Neural progenitor cell (in vitro differentiated cells): Measurements from ENCODE around the gene MADD. TPM values are rescaled to one million over a fixed set of nuclear protein-coding genes. Genes with fewer than 3 reads are reported as not detected.

ENCODE experiments used
- DNase-seq: peaks from one replicate; pipeline ENCODE4 v3.0.0-alpha.2; 2016; ENCODE audit warnings: low spot score
- H2AFZ ChIP-seq: fragments of 200-600 bp; sonication (generic); replicated peaks from 2 replicates; pipeline ENCODE4 v1.6.1; 2016; ENCODE audit warnings: antibody characterized with exemption
- H3F3A ChIP-seq: fragments of 200-600 bp; sonication (generic); 2 replicates; pipeline ENCODE4 v1.6.1; 2016; ENCODE audit warnings: antibody characterized with exemption, low read depth
- H3K27ac ChIP-seq: fragments of 200-600 bp; sonication (generic); 2 replicates; pipeline ENCODE4 v1.5.1; 2016; ENCODE audit warnings: mild to moderate bottlenecking
- H3K27me3 ChIP-seq: fragments of 200-600 bp; sonication (generic); 2 replicates; pipeline ENCODE4 v1.6.1; 2016; ENCODE audit warnings: mild to moderate bottlenecking, moderate library complexity
- H3K36me3 ChIP-seq: fragments of 200-600 bp; sonication (generic); 2 replicates; pipeline ENCODE4 v1.5.1; 2016
- H3K4me1 ChIP-seq: fragments of 200-600 bp; sonication (generic); 2 replicates; pipeline ENCODE4 v1.6.1; 2016; ENCODE audit warnings: mixed run types
- H3K4me2 ChIP-seq: fragments of 200-600 bp; sonication (generic); 2 replicates; pipeline ENCODE4 v1.6.1; 2016
- H3K4me3 ChIP-seq: fragments of 200-600 bp; sonication (generic); 2 replicates; pipeline ENCODE4 v1.5.1; 2016
- H3K79me2 ChIP-seq: fragments of 200-600 bp; sonication (generic); 2 replicates; pipeline ENCODE4 v1.6.1; 2016; ENCODE audit warnings: low read depth
- H3K9ac ChIP-seq: fragments of 200-600 bp; sonication (generic); 2 replicates; pipeline ENCODE4 v1.6.1; 2016
- H3K9me3 ChIP-seq: fragments of 200-600 bp; sonication (generic); 2 replicates; pipeline ENCODE4 v1.5.1; 2016; ENCODE audit warnings: low read depth
- H4K20me1 ChIP-seq: fragments of 200-600 bp; sonication (generic); 2 replicates; pipeline ENCODE4 v1.6.1; 2016; ENCODE audit warnings: low read depth
- H3K27ac Mint-ChIP-seq: 3 replicates; pipeline ENCODE4 v1.8.0; 2021; ENCODE audit warnings: mixed read lengths
- H3K27me3 Mint-ChIP-seq: 2 replicates; pipeline ENCODE4 v1.8.0; 2022; ENCODE audit warnings: low read depth, mild to moderate bottlenecking, inconsistent platforms, moderate library complexity, mixed read lengths; ENCODE audit not compliant: insufficient read depth
- H3K36me3 Mint-ChIP-seq: 3 replicates; pipeline ENCODE4 v1.8.0; 2021; ENCODE audit warnings: mixed read lengths
- H3K4me1 Mint-ChIP-seq: 3 replicates; pipeline ENCODE4 v1.8.0; 2021; ENCODE audit warnings: mixed read lengths
- H3K4me3 Mint-ChIP-seq: 3 replicates; pipeline ENCODE4 v1.8.0; 2021; ENCODE audit warnings: mild to moderate bottlenecking, moderate library complexity, mixed read lengths
- H3K9me3 Mint-ChIP-seq: 3 replicates; pipeline ENCODE4 v1.8.0; 2020; ENCODE audit warnings: mixed read lengths
- EZH2 ChIP-seq: fragments of 200-600 bp; sonication (generic); IDR thresholded peaks from 2 replicates; pipeline ENCODE4 v1.6.1; 2017; ENCODE audit warnings: antibody characterized with exemption, mild to moderate bottlenecking, moderate library complexity
- EZH2phosphoT487 ChIP-seq: fragments of 200-600 bp; sonication (generic); IDR thresholded peaks from 2 replicates; pipeline ENCODE4 v1.6.1; 2017; ENCODE audit warnings: antibody characterized with exemption
- total RNA-seq: library from RNA; depleted of rRNA; stranded (reverse); fragments of >200 nt; gene quantifications from 2 replicates; pipeline ENCODE4 v1.2.3, GENCODE V29; 2015; ENCODE audit warnings: low replicate concordance
- TF ChIP-seq, protein P1 (sequence below): fragments of 200-600 bp; sonication (generic); IDR thresholded peaks from 2 replicates; pipeline ENCODE4 v1.5.1; 2017; ENCODE audit warnings: antibody characterized with exemption, mild to moderate bottlenecking

Gene MADD
- total RNA-seq, 1 donor from 2014 or later = 16.1 TPM

DNA sequence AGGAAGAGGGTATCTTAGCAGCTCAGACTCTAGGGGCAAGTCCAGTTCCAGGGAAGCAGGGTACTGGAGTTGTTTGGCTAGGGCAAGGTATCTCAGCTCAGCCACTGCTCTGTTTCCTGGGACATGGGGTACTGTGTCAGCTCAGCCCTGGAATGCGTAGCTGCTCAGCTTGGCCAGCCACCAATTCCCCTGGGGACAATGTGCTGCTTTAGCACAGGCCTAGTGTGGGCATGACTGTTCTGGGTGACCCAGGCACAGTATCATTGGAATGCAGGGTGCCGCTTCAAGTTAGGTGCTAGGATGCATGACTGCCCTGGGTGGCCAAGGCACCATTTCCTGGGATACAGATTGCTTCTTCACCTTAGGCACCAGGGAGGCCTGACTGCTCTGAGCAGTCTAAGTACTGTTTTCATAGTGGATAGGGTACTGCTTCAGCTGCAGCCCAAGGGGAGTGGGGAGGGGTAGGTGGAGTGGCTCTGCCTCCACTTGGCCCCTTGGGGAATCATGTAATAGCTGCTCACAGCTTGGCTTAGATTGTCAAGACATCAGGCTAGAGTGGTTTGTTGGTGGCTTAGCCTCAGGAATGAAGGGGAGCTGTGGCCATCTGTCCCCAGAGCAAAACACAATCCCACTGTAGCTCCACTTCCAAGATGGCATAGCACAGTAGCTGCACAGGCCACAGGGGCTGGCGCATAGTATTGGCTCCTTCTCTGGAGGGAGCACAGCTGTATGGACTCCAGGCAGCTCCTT is 36.0 kb downstream of the MADD start:
- peaks cover 19% of the 10 kb centered on the region for H3K9me3 Mint-ChIP-seq
- H3K27me3 Mint-ChIP-seq = no peaks in the 10 kb centered on the region
- no peak overlapping the region for H3K9ac ChIP-seq
- peaks cover 12% of the 10 kb centered on the region for H3K4me1 Mint-ChIP-seq
- TF ChIP-seq, protein P1, sequence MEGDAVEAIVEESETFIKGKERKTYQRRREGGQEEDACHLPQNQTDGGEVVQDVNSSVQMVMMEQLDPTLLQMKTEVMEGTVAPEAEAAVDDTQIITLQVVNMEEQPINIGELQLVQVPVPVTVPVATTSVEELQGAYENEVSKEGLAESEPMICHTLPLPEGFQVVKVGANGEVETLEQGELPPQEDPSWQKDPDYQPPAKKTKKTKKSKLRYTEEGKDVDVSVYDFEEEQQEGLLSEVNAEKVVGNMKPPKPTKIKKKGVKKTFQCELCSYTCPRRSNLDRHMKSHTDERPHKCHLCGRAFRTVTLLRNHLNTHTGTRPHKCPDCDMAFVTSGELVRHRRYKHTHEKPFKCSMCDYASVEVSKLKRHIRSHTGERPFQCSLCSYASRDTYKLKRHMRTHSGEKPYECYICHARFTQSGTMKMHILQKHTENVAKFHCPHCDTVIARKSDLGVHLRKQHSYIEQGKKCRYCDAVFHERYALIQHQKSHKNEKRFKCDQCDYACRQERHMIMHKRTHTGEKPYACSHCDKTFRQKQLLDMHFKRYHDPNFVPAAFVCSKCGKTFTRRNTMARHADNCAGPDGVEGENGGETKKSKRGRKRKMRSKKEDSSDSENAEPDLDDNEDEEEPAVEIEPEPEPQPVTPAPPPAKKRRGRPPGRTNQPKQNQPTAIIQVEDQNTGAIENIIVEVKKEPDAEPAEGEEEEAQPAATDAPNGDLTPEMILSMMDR = no peak
- TF ChIP-seq EZH2 = no peak
- TF ChIP-seq EZH2phosphoT487 = no peak
- H3K79me2 ChIP-seq = no peaks in the 10 kb centered on the region
- H3F3A ChIP-seq = peaks cover 20% of the 10 kb centered on the region
- H3K4me1 ChIP-seq = peaks cover 19% of the 10 kb centered on the region
- no peaks in the 10 kb centered on the region for H4K20me1 ChIP-seq
- H3K4me3 ChIP-seq = no peak overlapping the region
- H3K36me3 ChIP-seq = peaks cover 8% of the 10 kb centered on the region
- H2AFZ ChIP-seq = no peak overlapping the region
- peaks cover 45% of the 10 kb centered on the region for H3K36me3 Mint-ChIP-seq
- no peak overlapping the region for H3K27ac Mint-ChIP-seq
- H3K27me3 ChIP-seq = no peaks in the 10 kb centered on the region
- no peak overlapping the region for H3K27ac ChIP-seq
- DNase-seq = no peak
- no peaks in the 10 kb centered on the region for H3K9me3 ChIP-seq
- H3K4me3 Mint-ChIP-seq = no peak overlapping the region
- no peak overlapping the region for H3K4me2 ChIP-seq

DNA sequence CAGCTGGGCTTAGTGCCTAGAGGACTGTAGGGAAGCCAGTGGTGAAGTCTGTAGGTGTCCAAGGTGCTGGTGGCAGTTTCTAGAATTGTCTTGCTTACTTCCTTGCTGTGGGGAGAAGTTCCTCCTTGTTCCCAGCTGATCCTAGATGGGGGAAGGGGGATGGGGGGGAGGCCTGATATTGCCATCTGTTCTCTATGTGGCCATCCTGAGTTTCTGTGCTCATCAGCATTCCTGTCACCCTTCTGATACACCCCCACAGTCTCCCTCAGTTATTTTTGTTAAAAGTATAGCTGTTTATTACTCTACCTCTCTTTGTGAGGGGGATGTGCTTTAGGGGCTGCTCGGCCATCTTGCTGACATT is 36.5 kb downstream of the MADD start:
- H3K9me3 ChIP-seq = no peaks in the 10 kb centered on the region
- peaks cover 8% of the 10 kb centered on the region for H3K36me3 ChIP-seq
- TF ChIP-seq, protein P1 = no peak
- TF ChIP-seq EZH2phosphoT487 (no peak), EZH2 (no peak)
- H3K9ac ChIP-seq = no peak overlapping the region
- H3K4me1 ChIP-seq = peaks cover 19% of the 10 kb centered on the region
- H3K27me3 Mint-ChIP-seq = no peaks in the 10 kb centered on the region
- peaks cover 17% of the 10 kb centered on the region for H3K9me3 Mint-ChIP-seq
- no peaks in the 10 kb centered on the region for H4K20me1 ChIP-seq
- H3K4me3 Mint-ChIP-seq = no peak overlapping the region
- H3K27ac ChIP-seq = no peak overlapping the region
- H2AFZ ChIP-seq = no peak overlapping the region
- H3K4me1 Mint-ChIP-seq = peaks cover 12% of the 10 kb centered on the region
- peaks cover 45% of the 10 kb centered on the region for H3K36me3 Mint-ChIP-seq
- H3K4me3 ChIP-seq = no peak overlapping the region
- no peak overlapping the region for H3K4me2 ChIP-seq
- no peaks in the 10 kb centered on the region for H3K79me2 ChIP-seq
- H3F3A ChIP-seq = peaks cover 20% of the 10 kb centered on the region
- DNase-seq = no peak
- H3K27me3 ChIP-seq = no peaks in the 10 kb centered on the region
- H3K27ac Mint-ChIP-seq = no peak overlapping the region

DNA sequence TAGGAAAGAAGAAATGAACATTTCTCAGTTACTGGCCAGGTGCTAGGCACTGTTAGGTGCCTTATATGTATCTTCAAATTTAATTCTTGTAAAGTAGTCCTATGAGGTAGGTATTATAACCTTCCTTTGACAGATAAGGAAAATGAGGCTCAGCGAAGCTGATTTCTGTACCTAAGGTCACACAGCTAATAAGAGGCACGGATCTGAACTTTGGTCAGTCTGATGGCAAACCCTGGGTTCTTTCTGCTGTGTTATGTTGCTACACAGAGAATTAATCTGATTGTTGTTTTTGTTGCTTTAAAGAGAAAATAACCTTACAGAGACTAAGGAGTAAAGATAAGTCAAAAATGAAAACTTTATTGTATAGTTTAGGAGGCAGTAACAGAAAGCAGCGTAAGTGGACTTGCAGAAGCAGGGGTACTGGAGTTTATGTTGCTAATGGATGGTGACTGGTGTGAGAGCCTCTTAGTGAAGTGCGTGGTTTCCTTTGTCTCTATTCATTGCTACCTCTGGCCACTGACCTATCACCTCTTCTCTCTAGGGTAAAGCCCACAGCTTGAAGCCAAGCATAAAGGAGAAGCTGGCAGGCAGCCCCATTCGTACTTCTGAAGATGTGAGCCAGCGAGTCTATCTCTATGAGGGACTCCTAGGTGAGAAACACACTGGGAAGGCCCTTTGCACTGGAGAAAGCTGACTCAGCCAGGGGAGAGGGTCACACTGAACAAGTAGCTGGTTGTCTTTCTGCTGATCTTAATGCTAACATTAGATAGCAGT is 38.3 kb downstream of the MADD start:
- TF ChIP-seq, protein P1 = no peak
- TF ChIP-seq EZH2 = no peak
- no peak for TF ChIP-seq EZH2phosphoT487
- H3K9ac ChIP-seq = no peak overlapping the region
- H3K27me3 ChIP-seq = no peaks in the 10 kb centered on the region
- Mint-ChIP-seq H3K4me1 (peaks cover 12% of the 10 kb centered on the region), H3K27me3 (no peaks in the 10 kb centered on the region), H3K36me3 (peaks cover 35% of the 10 kb centered on the region), H3K27ac (peak overlapping the region; percentile 81), H3K4me3 (peak overlapping the region; percentile 33), H3K9me3 (peaks cover 6% of the 10 kb centered on the region)
- peak overlapping the region; percentile 11 for H3K4me3 ChIP-seq
- peak overlapping the region; percentile 83 for H3K27ac ChIP-seq
- peak; percentile 76 for DNase-seq
- H3K4me1 ChIP-seq = peaks cover 19% of the 10 kb centered on the region
- H3K4me2 ChIP-seq = peak overlapping the region; percentile 66
- H3K79me2 ChIP-seq = no peaks in the 10 kb centered on the region
- H3F3A ChIP-seq = peaks cover 20% of the 10 kb centered on the region
- H3K9me3 ChIP-seq = no peaks in the 10 kb centered on the region
- no peaks in the 10 kb centered on the region for H4K20me1 ChIP-seq
- no peak overlapping the region for H2AFZ ChIP-seq
- no peaks in the 10 kb centered on the region for H3K36me3 ChIP-seq
